Measurements from ENCODE around the gene TMEM151A.
"Not testable (repeated sequence)": the region's sequence is repeated elsewhere in the genome, so short reads cannot be mapped to it uniquely, and the experiment has no call there.

Gene TMEM151A

GRCh38 chr11:66267379-66268243, 24.1 kb upstream of the TMEM151A start:
- no peak for DNase-seq

DNA sequence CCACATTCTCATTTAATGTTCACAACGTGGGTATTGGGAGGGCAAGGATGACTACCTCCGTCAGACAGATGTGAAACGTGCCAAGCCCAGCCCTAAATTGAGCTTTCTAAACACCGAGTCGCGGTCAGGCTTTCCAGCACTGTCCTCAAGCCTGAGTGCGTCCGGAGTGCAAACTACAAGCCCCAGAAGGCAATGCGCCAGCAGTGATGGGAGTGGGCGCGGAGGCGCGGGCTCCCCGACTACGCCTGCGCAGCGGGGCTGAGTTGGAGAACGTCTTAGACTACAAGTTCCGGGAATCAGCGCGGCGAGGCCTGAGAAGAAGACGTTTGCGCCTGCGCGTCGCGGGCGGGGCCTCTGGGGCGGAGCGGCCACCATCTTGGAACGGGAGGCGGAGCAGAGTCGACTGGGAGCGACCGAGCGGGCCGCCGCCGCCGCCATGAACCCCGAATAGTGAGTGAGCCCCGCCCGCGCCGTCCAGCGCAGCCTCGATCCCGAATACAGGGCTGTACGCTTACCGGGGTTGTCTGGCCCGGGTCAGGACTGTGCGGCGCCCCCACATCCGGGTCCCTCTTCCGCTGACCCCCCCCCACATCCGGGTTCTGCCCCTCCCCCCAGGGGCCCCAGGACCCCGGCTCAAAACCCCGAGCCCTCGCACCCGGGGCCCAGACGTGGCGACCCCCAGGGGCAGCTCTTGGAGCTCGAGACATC, 23.3 kb upstream of the TMEM151A start, which contains the start of gene RAB1B:
RAB1B (plus strand) TSS at position 396 of the 708 bp plus-strand sequence; CDS start at position 437, 41 bp downstream.
- DNase-seq, result peak; percentile 92 to 99

GRCh38 chr11:66268952-66269905, 22.5 kb upstream of the TMEM151A start:
- DNase-seq, result no peak

GRCh38 chr11:66271816-66272215, 19.9 kb upstream of the TMEM151A start:
- no peak for DNase-seq

GRCh38 chr11:66272596-66272995, 19.1 kb upstream of the TMEM151A start:
- DNase-seq, result no peak

GRCh38 chr11:66274219-66274618, 17.5 kb upstream of the TMEM151A start:
- no peak for DNase-seq

DNA sequence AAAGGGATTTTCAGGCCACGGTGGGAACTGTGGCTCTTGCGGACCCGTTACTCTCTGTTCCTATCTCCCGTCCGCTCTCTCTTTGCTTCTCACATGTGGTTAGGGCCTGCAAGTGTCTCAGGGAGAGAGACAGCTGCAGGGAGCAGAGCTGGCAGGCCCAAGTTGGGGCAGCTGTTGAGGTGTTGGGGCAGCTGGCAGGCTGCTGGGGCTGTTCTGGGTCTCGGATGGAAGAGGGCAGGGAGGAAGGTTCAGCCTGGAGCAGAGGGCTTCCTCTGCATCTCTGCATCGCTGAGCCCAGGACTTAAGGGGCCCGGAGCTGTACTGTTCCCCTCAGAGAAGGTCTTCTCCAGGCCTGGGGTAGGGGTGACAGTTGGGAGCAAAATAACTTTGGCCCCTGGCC, 16.3 kb upstream of the TMEM151A start:
- no peak for DNase-seq

- DNase-seq, result no peak
These were observed 15.6 kb upstream of the TMEM151A start for GRCh38 chr11:66275984-66276612.

- DNase-seq, result not testable (repeated sequence)
These were observed 15.1 kb upstream of the TMEM151A start for GRCh38 chr11:66276619-66277018.

- DNase-seq, result not testable (repeated sequence)
These were observed 14.6 kb upstream of the TMEM151A start for GRCh38 chr11:66277064-66277463.

GRCh38 chr11:66277471-66278362, 14.0 kb upstream of the TMEM151A start, which contains the start of gene CNIH2:
Gene CNIH2 (plus strand): TSS chr11:66278175. CDS start chr11:66278457, 282 bp downstream.
- DNase-seq, result peak in 1 of 2 experiments; percentile 40

- DNase-seq, result peak in 1 of 2 experiments; percentile 35
These were observed 13.2 kb upstream of the TMEM151A start for GRCh38 chr11:66278363-66279091.

GRCh38 chr11:66279092-66279734, 12.5 kb upstream of the TMEM151A start:
- DNase-seq, result no peak

GRCh38 chr11:66280428-66280827, 11.3 kb upstream of the TMEM151A start:
- peak; percentile 76 to 88 for DNase-seq

DNA sequence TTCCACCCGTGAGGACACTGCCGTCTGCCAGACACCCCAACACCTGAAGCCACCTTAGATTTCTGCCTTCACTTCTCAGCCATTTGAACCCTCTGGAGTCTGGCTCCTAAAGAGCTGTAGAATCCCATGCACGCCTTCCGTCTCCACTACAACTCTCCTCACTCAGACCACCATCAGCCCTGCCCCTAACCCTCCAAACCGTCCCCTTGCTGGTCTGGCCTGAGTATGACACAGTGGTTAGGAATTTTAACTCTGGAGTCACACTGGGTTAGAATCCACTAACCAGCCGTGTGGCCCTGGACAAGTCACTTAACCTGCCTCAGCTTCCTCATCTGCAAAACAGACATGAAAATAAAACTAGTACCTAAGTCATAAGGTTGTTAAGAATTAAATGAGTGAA, 10.7 kb upstream of the TMEM151A start:
- no peak for DNase-seq

- no peak for DNase-seq
These were observed 9.8 kb upstream of the TMEM151A start for GRCh38 chr11:66281776-66282467.

DNA sequence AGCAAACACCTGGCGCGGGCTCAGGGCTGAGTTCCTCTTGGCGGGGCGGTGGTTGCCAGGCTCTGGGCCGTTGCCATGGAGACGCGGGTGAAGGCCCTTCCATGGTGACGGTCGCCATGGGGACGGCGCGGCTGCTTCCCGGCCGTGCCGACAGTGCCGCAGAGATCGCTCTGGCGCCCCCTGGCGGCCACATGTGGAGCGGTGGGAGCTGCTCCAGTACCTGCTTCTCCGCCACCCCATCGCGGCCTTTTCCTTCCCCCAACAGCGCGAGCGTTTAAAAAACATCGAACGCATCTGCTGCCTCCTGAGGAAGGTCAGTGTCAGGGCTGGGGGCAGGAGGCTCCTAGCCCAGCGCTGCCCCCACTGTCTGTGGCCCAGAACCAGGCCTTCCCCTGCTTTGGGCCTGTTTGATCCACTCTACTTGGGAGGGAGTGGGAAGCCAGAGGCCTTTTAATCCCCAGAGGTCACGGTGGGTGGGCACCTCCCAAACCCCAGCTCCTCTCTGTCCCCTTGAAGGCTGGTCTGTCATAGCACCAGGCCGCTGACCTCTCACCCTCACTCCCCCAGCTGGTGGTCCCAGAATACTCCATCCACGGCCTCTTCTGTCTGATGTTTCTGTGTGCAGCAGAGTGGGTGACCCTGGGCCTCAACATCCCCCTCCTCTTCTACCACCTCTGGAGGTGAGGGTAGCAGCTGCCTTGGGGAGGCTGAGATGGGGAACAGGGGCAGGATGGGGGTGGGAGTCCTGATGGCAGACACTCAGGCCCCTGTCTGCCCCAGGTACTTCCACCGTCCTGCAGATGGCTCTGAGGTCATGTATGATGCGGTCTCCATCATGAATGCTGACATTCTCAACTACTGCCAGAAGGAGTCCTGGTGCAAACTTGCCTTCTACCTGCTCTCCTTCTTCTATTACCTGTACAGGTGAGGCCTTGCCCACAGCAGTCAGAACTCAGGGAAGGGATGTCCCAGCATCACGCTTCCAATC, 8.9 kb upstream of the TMEM151A start:
- peak; percentile 92 to 97 for DNase-seq

Measured in NCI-H524 (cell line).